ENCODE data around the gene FAM161B.
"Not testable (repeated sequence)": the region's sequence is repeated elsewhere in the genome, so short reads cannot be mapped to it uniquely, and the experiment has no call there.

DNA sequence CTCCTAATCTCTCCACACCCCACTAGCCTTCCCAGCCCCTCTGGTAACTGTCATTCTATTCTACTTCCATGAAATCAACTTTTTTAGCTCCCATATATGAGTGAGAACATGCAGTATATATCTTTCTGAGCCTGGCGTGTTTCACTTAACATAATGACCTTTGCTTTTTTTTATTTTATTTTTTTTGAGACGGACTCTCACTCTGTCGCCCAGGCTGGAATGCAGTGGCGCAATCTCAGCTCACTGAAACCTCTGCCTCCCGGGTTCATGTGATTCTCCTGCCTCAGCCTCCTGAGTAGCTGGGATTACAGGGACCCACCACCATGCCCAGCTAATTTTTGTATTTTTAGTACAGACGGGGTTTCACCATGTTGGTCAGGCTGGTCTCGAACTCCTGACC lies 38.8 kb upstream of the FAM161B start:
- TF ChIP-seq, protein P1, sequence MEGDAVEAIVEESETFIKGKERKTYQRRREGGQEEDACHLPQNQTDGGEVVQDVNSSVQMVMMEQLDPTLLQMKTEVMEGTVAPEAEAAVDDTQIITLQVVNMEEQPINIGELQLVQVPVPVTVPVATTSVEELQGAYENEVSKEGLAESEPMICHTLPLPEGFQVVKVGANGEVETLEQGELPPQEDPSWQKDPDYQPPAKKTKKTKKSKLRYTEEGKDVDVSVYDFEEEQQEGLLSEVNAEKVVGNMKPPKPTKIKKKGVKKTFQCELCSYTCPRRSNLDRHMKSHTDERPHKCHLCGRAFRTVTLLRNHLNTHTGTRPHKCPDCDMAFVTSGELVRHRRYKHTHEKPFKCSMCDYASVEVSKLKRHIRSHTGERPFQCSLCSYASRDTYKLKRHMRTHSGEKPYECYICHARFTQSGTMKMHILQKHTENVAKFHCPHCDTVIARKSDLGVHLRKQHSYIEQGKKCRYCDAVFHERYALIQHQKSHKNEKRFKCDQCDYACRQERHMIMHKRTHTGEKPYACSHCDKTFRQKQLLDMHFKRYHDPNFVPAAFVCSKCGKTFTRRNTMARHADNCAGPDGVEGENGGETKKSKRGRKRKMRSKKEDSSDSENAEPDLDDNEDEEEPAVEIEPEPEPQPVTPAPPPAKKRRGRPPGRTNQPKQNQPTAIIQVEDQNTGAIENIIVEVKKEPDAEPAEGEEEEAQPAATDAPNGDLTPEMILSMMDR (IDR thresholded peaks at IDR 0.05) = not testable (repeated sequence)
- not testable (repeated sequence) for TF ChIP-seq POLR2A (IDR thresholded peaks at IDR 0.05)
